NCI-H82 treated with DMSO at 0.1 percent for 48 hours (cell line): ENCODE measurements around the gene EGR1.

ENCODE experiments used
- DNase-seq: peaks from one replicate; lab custom pipeline; 2025; ENCODE audit not compliant: unreplicated experiment; lab: John Stamatoyannopoulos, UW

Gene EGR1

GRCh38 chr5:138465261-138466124 is at the start of gene EGR1:
TSS of gene EGR1 (plus strand) at chr5:138465479. CDS start at chr5:138465762, 283 bp downstream.
- DNase-seq = peak; percentile 86

- no peak for DNase-seq
Measured at GRCh38 chr5:138418444-138418843, 46.8 kb upstream of the EGR1 start.

GRCh38 chr5:138425079-138425478 is 40.2 kb upstream of the EGR1 start:
- no peak for DNase-seq

GRCh38 chr5:138435943-138436342 is 29.3 kb upstream of the EGR1 start:
- DNase-seq = no peak

GRCh38 chr5:138438003-138438723 is 27.1 kb upstream of the EGR1 start:
- no peak for DNase-seq

- DNase-seq = no peak
Measured at GRCh38 chr5:138438724-138439476, 26.4 kb upstream of the EGR1 start, which contains the start of gene REEP2. TSS of gene REEP2 (plus strand) at chr5:138439057. CDS start at chr5:138439209, 152 bp downstream.

GRCh38 chr5:138439477-138440158 is 25.7 kb upstream of the EGR1 start:
- DNase-seq = no peak

- DNase-seq = no peak
Measured at GRCh38 chr5:138440159-138441073, 24.9 kb upstream of the EGR1 start.

- DNase-seq = no peak
Measured at GRCh38 chr5:138441221-138441620, 24.1 kb upstream of the EGR1 start.

- no peak for DNase-seq
Measured at GRCh38 chr5:138444078-138444773, 21.1 kb upstream of the EGR1 start.

- no peak for DNase-seq
Measured at GRCh38 chr5:138444774-138445546, 20.3 kb upstream of the EGR1 start.

GRCh38 chr5:138445547-138446271 is 19.6 kb upstream of the EGR1 start:
- no peak for DNase-seq

GRCh38 chr5:138448070-138448469 is 17.2 kb upstream of the EGR1 start:
- no peak for DNase-seq

GRCh38 chr5:138448481-138449398 is 16.5 kb upstream of the EGR1 start:
- peak; percentile 26 for DNase-seq

- DNase-seq = peak; percentile 26
Measured at GRCh38 chr5:138449501-138450239, 15.6 kb upstream of the EGR1 start.

GRCh38 chr5:138450971-138451370 is 14.3 kb upstream of the EGR1 start:
- DNase-seq = no peak
